ENCODE results near the gene TAS2R3. TPM values are rescaled to one million over a fixed set of nuclear protein-coding genes. Genes with fewer than 3 reads are reported as not detected.

Gene TAS2R3
- total and polyA plus RNA-seq, 2 experiments from 2014 or later = 0.87 TPM; not detected in 1

- Histone ChIP-seq H4K20me1 (ENCODE audit: insufficient read depth, poor library complexity, severe bottlenecking) (no peaks in the 10 kb centered on the region), H3K4me2 (peak within 1 kb of the TSS; percentile 82), H3K79me2 (peaks cover 32% of the 10 kb centered on the region), H3K9me2 (replicated peaks; ENCODE audit: insufficient read depth) (no peaks in the 10 kb centered on the region), H3K4me3 (peak within 1 kb of the TSS; percentile 48), H3K27ac (peak within 1 kb of the TSS; percentile 83), H3K27me3 (no peaks in the 10 kb centered on the region), H2AFZ (peak within 1 kb of the TSS; percentile 84), H3K36me3 (replicated peaks; ENCODE audit: insufficient read depth, low read depth) (no peaks in the 10 kb centered on the region), H3K4me1 (ENCODE audit: insufficient read depth) (peaks cover 8% of the 10 kb centered on the region), H3K9me3 (ENCODE audit: low read depth) (no peaks in the 10 kb centered on the region)
- peak; percentile 96 for DNase-seq (ENCODE audit: low spot score)
- 4% methylated on average over 46 of the region's 46 CpGs for WGBS (ENCODE audit: low lambda C conversion rate, missing lambda C conversion rate)
- TF ChIP-seq EZH2phosphoT487 (IDR thresholded peaks at IDR 0.05; ENCODE audit: low read depth, severe bottlenecking, unreplicated experiment) (no peak), CTCF (IDR thresholded peaks at IDR 0.05; ENCODE audit: poor library complexity) (peak; percentile 94)
Measured at GRCh38 chr7:141737836-141738591, 25.9 kb upstream of the TAS2R3 start, which contains the start of gene SSBP1. Gene SSBP1, plus strand, starts transcription at chr7:141738358. Its CDS starts 809 bp downstream, at chr7:141739167.

- Histone ChIP-seq H3K4me2 (peak overlapping the region; percentile 82), H3K4me3 (peak overlapping the region; percentile 48), H2AFZ (peak overlapping the region; percentile 72), H4K20me1 (ENCODE audit: insufficient read depth, poor library complexity, severe bottlenecking) (no peaks in the 10 kb centered on the region), H3K79me2 (peaks cover 34% of the 10 kb centered on the region), H3K9me2 (replicated peaks; ENCODE audit: insufficient read depth) (no peaks in the 10 kb centered on the region), H3K4me1 (ENCODE audit: insufficient read depth) (peaks cover 8% of the 10 kb centered on the region), H3K36me3 (replicated peaks; ENCODE audit: insufficient read depth, low read depth) (no peaks in the 10 kb centered on the region), H3K27ac (peak overlapping the region; percentile 83), H3K9me3 (ENCODE audit: low read depth) (no peaks in the 10 kb centered on the region), H3K27me3 (no peaks in the 10 kb centered on the region)
- no peak for DNase-seq (ENCODE audit: low spot score)
- 3% methylated on average over 6 of the region's 6 CpGs for WGBS (ENCODE audit: low lambda C conversion rate, missing lambda C conversion rate)
- TF ChIP-seq EZH2phosphoT487 (IDR thresholded peaks at IDR 0.05; ENCODE audit: low read depth, severe bottlenecking, unreplicated experiment) (no peak), EZH2 (IDR thresholded peaks at IDR 0.05; ENCODE audit: borderline replicate concordance) (no peak), CTCF (IDR thresholded peaks at IDR 0.05; ENCODE audit: poor library complexity) (no peak)
Measured at GRCh38 chr7:141738592-141739013, 25.3 kb upstream of the TAS2R3 start.

GRCh38 chr7:141739250-141739649, 24.6 kb upstream of the TAS2R3 start:
- 79% methylated on average over 3 of the region's 3 CpGs for WGBS (ENCODE audit: low lambda C conversion rate, missing lambda C conversion rate)
- Histone ChIP-seq H4K20me1 (ENCODE audit: insufficient read depth, poor library complexity, severe bottlenecking) (no peaks in the 10 kb centered on the region), H3K4me3 (peak overlapping the region; percentile 48), H3K9me3 (ENCODE audit: low read depth) (no peaks in the 10 kb centered on the region), H3K27me3 (no peaks in the 10 kb centered on the region), H3K36me3 (replicated peaks; ENCODE audit: insufficient read depth, low read depth) (no peaks in the 10 kb centered on the region), H2AFZ (no peak overlapping the region), H3K9me2 (replicated peaks; ENCODE audit: insufficient read depth) (no peaks in the 10 kb centered on the region), H3K27ac (no peak overlapping the region), H3K79me2 (peaks cover 34% of the 10 kb centered on the region), H3K4me1 (ENCODE audit: insufficient read depth) (peaks cover 8% of the 10 kb centered on the region), H3K4me2 (peak overlapping the region; percentile 82)
- no peak for TF ChIP-seq EZH2 (IDR thresholded peaks at IDR 0.05; ENCODE audit: borderline replicate concordance)
- TF ChIP-seq CTCF (IDR thresholded peaks at IDR 0.05; ENCODE audit: poor library complexity) = no peak
- no peak for TF ChIP-seq EZH2phosphoT487 (IDR thresholded peaks at IDR 0.05; ENCODE audit: low read depth, severe bottlenecking, unreplicated experiment)
- no peak for DNase-seq (ENCODE audit: low spot score)

All from hepatocyte (in vitro differentiated cells).